Vagina (tissue), 2 donors: ENCODE results near the gene C10orf88.

Experiments used
- CTCF ChIP-seq, 3 experiments: fragments of 450-650 bp in 2 of 3; fragments of 200-600 bp in 1 of 3; sonication (generic) in 1 of 3; IDR thresholded peaks; one replicate each; pipeline ENCODE4 v1.5.1; 2017 to 2019; ENCODE audit warnings: antibody characterized with exemption in 3 of 3, mild to moderate bottlenecking in 2 of 3, moderate library complexity in 2 of 3
- POLR2A ChIP-seq, 2 donors: fragments of 450-650 bp; IDR thresholded peaks; one replicate each; pipeline ENCODE4 v1.6.1; 2017; ENCODE audit warnings: antibody characterized with exemption in 2 of 2, mild to moderate bottlenecking in 2 of 2, moderate library complexity in 2 of 2
- POLR2AphosphoS5 ChIP-seq, 2 donors: sonication (generic); formaldehyde crosslinking; IDR thresholded peaks; one replicate each; pipeline ENCODE4 v1.9.0; 2017; ENCODE audit warnings: antibody characterized with exemption in 2 of 2, mild to moderate bottlenecking in 2 of 2, low read depth in 1 of 2; ENCODE audit not compliant: insufficient read depth in 1 of 2

- TF ChIP-seq CTCF (IDR thresholded peaks at IDR 0.05) (no peak), POLR2A (IDR thresholded peaks at IDR 0.05) (no peak), POLR2AphosphoS5 (IDR thresholded peaks at IDR 0.05; ENCODE audit: insufficient read depth in 1 of 2, low read depth in 1 of 2) (no peak)
Measured at GRCh38 chr10:122992031-122992585, 38.1 kb upstream of the C10orf88 start.
